ENCODE data around the gene ZNF205.
"Not testable (repeated sequence)": the region's sequence is repeated elsewhere in the genome, so short reads cannot be mapped to it uniquely, and the experiment has no call there.

ZNF205 gene

DNA sequence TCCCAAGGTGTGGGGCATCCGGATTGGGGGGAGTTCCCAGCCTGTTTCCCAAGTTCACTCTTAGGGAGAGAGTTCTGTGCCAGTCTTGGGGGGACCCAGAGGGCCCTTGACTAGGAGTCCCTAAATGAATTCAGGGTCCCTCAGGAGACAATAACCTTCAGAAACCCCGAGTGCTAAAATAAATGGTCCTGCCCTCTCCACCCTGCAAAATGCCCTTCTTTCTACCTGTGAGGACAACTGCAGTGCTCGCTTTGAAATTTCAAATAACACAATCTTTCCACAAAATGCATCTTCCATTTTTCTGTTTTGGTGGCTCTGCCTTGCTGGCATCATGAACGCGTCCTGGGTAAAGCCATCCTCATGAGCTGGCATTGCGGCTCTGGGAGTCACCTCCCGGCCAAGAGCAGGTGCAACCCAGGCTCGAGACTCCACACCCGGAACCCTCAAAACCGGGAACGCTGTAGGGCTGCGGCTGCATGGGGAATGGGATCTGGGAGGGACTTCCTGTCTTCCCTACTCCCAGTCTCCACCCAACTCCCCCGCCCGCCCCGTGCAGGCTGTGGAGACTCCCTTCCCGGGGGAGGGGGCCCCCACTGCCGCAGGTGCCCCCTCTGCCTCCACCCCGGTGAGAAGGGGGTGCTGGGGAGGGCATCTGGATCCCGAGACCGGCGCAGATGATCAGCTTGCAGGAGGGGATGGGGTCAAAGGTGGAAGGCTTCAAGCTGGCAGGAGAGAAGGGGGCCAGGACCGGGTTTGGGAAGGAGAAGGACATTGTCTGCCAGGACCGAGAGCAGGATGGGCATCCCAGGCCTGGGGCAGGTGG lies at the start of gene ZNF205:
TSS of gene ZNF205 (plus strand) at position 529 of the 823 bp plus-strand sequence. CDS start 845 bp downstream, outside the sequence.
- ATAC-seq = no peak

DNA sequence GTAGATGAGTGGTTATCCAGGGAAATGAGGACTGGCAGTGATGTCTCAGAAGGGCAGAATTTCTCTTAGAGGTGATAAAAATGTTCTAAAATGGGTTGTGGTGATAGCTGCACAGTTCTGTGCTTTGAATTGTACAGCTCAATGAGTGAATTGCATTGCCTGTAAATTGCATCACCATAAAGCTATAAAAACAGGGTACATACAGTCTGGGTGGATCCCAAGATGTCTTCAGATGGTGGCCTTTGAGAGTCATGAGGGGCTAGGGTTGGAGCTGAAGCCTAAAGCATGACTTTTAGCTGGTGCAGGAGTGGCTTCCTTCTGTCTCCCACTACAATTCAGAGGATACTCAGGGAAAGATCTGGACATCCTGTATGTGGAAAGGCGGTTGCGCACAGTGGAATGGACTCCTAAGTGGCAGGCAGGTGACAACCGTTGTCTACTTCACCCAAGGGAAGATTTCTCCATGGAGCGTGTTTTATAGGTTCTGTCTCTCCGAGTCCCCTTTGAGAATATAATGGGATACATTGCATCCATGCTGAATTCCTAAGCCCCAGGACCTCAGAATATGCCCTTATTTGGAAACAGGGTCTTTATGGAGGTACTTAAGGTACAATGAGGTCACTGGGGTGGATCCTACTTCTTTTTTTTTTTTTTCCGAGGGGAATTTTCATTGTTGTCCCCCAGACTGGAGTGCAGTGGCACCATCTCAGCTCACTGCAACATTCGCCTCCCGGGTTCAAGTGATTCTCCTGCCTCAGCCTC lies 48.6 kb upstream of the ZNF205 start:
- ATAC-seq = no peak

DNA sequence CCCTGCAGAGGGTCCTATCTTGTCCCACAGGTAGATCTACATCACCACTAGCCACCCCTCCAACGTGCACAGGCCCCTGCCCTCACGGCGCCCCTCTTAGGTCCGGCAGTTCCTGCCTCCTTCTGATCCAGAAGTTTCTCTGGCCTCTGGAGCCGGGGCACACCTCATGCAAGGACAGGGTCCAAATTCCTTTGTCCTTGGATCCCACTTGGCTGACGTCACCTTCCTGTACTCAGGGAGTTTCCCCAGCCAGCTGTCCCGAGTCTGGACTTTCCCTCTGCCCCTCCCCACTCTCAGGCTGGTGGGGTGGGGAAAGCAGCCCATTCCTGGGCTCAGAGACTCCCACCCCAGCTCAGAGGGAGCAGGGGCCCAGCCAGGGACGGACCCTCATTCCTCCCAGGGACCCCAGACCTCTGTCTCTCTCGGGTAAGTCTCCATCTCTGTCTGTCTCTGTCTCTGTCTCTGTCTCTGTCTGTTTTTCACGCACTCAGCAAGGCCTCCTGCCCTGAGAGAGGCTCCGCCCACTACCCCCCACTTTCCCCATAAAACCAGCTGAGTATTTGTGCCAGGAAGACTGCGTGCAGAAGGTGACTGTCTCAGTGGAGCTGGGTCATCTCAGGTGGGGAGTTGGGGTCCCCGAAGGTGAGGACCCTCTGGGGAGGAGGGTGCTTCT lies 47.2 kb upstream of the ZNF205 start, which contains the start of gene IL32:
TSS of gene IL32 (plus strand) at position 572 of the 673 bp plus-strand sequence. CDS start 172 bp downstream, outside the sequence.
- ATAC-seq = peak; percentile 67

DNA sequence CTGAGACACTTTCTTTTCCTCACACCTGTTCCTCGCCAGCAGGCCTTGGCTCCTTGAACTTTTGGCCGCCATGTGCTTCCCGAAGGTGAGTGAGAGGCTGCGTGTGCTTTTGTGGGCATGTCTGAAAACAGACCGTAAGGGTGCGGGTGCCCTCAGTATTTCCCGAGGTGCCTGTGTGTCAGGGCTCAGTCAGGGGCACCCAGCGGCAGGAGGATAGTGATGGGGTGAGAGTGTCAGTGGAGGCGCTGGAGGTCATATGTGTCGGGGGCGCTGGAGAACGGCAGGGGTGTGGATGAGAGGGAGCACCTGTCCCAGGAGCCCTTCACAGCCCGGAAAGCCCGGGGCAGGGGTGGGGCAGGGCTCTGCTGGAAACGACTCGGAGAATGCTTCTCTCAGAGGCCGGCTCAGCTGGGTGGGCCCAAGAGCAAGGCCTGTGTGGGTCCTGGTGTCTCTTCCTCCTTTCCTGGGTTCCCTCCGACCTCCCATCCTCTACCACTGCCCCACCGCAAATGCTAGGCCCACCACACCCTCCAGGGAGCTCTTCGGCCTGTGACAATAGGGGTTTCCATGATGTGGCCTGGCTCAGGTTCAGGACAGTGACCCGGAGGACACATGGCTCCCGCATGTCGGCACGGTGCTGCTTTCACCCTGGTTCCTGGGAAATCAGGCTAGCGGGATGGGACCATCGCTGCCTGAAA lies 46.5 kb upstream of the ZNF205 start:
- ATAC-seq = peak; percentile 41 to 49

- ATAC-seq = no peak
Measured at GRCh38 chr16:3066440-3066748, 46.0 kb upstream of the ZNF205 start.

- ATAC-seq = no peak
Measured at GRCh38 chr16:3068487-3068886, 43.9 kb upstream of the ZNF205 start.

DNA sequence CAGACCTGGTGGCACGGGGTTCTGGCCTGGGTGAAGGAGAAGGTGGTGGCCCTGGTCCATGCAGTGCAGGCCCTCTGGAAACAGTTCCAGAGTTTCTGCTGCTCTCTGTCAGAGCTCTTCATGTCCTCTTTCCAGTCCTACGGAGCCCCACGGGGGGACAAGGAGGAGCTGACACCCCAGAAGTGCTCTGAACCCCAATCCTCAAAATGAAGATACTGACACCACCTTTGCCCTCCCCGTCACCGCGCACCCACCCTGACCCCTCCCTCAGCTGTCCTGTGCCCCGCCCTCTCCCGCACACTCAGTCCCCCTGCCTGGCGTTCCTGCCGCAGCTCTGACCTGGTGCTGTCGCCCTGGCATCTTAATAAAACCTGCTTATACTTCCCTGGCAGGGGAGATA lies 43.2 kb upstream of the ZNF205 start:
- ATAC-seq = not testable (repeated sequence)

- no peak for ATAC-seq
Measured at GRCh38 chr16:3070608-3071111, 41.7 kb upstream of the ZNF205 start.

GRCh38 chr16:3071655-3072054 lies 40.7 kb upstream of the ZNF205 start:
- ATAC-seq = no peak

DNA sequence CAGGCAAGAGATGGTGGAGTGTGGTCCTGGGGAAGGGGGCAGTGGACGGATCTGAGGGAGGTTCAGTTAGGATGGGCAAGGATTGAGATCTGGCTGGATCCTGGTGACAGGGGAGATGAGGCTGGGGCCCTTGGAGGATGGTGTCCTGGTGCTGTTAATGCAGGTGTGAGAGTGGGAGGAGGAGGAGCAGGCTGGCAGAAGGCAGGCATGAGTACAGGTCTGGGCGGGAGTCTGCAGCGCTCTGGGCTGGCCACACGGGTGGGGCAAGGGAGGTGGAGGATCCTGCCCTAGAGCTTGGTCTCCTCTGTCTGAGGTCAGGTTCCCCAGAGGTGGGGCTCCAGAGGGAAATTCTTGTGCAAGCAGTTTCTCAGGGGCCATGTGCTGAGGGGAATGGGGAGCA lies 40.2 kb upstream of the ZNF205 start:
- ATAC-seq = not testable (repeated sequence)

DNA sequence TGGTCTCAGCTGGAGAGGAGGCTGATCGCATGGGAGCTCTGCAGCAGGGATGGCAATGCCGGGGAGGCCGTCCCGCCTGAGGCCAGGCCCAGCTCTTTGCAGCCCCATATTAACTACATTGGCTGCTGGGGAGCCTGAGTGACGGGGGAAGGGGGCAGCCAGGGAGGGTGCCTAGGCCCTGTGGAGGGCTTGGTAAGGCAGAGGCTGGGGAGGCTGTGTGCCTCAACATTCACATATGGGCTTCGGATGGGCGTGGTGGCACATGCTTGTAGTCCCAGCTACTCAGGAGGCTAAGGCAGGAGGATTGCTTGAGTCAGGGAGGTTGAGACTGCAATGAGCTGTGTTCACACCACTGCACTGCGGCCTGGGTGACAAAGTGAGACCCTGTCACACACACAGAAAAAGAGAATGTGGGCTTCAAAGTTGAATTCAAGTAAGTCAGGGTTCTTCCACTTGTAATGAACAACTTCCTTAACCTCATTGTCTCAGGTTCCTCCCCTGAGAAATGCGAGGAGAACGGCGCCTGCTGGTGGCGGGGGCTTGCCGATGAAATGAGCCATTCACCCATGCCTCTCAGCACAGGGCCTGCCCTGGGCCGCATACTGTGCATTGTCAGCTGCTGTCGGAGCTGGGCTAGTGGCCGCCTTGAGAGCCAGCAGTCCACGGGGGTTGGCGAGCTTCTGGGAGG lies 39.7 kb upstream of the ZNF205 start:
- peak; percentile 28 to 33 for ATAC-seq

GRCh38 chr16:3073448-3073847 lies 38.9 kb upstream of the ZNF205 start:
- ATAC-seq = no peak

DNA sequence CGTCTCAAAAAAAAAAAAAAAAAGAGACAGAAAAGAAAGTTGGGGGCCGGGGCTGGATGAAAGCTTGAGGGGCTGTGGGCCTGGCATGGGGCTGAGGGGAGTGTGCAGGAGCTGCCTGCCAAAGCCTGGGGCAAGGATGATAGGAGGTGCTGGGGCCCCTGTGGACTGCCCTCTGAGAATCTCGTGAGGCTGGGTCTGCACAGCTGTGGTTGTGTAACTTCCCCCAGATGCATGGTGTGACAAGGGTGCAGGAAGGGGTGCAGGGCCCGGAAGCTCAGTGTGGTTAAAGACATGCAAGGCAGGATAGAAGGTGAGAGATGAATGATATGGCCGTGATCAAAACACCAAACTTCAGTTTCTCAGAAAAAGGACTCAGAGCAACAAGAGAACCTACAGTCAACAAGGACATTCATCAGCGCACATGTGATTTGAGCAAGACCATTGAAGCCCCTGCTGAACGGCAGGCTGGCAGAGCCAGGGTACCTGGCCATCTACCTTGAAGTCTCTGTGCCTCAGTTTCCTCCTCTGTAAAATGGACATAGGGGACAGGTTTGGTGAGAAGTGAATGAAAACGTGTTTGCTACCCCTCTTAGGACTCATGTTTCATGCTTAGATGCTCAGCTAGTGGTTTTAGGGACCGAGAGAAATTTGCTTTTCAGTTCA lies 37.4 kb upstream of the ZNF205 start:
- peak; percentile 87 to 88 for ATAC-seq

GRCh38 chr16:3075523-3075915 lies 36.9 kb upstream of the ZNF205 start:
- peak; percentile 5 for ATAC-seq

DNA sequence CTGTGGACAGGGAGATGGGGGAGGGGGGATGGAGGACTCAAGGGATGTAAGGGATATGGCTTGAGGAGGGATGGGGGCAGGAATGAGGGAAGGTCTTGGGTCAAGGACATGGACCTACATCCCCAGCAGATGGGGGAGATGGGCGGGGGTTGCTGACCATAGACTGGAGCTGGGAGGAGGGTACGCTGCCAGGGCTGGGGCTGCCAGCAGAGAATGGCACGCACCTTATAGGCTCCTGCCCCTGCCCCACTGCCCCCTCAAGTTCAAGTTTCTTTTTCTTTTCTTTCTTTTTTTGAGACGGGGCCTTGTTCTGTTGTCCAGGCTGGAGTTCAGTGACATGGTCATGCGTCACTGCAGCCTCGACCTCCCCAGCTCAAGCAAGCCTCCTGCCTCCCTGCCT lies 36.4 kb upstream of the ZNF205 start:
- ATAC-seq = not testable (repeated sequence)

GRCh38 chr16:3076577-3076976 lies 35.8 kb upstream of the ZNF205 start:
- no peak for ATAC-seq

DNA sequence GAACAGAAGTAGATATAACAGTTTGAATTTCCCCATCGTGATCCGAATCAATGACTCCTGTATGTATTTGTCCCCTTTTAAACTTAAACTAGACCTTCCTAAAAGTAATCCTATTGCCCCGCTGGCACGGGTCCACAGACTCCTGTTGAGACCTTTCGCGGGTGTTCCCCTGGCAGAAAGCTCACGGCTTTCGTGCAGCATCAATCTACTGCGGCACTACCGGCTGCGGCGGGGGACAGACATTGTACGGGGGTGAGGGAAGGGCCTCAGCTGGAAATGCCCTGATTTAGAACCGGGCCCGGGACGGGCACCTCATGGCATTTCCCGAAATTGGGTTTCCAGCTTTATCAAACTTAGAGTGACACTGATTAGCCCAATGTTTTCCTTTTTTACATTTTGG lies 32.4 kb upstream of the ZNF205 start:
- no peak for ATAC-seq

GRCh38 chr16:3081957-3082356 lies 30.4 kb upstream of the ZNF205 start:
- not testable (repeated sequence) for ATAC-seq

DNA sequence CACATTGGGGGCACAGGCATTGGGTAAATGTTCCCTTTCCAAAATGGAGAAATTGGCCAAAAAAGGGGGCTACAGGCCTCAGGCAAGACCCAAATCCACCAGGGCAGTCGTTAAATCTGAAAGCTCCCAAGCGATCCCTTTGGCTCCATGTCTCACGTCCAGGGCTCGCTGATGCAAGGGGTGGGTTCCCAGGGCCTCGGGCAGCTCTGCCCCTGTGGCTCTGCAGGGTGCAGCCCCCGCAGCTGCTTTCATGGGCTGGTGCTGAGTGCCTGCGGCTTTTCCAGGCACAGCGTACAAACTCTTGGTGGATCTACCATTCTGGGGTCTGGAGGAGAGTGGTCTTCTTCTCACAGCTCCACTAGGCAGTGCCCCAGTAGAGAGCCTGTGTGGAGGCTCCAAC lies 29.0 kb upstream of the ZNF205 start:
- not testable (repeated sequence) for ATAC-seq

DNA sequence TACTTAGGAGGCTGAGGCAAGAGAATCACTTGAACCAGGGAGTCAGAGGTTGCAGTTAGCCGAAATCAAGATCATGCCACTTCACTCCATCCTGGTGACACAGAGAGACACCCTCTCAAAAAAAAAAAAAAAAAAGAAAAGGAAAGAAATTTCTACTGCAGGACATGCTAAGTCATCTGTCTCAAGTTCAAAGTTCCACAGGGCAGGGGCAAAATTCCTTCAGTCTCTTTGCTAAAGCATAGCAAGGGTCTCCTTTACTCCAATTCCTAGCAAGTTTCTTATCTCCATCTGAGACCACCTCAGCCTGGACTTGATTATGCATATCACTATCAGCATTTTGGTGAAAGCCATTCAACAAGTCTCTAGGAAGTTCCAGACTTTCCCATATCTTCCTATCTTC lies 27.9 kb upstream of the ZNF205 start:
- no peak for ATAC-seq

- no peak for ATAC-seq
Measured at GRCh38 chr16:3084969-3085670, 27.3 kb upstream of the ZNF205 start.

Measured in activated CD4-positive, CD25-positive, alpha-beta regulatory T cell treated with anti-CD3 and anti-CD28 coated beads, Interleukin-2, amount 50 U/mL, for 24 hours (primary cell).